NCI-H1436 treated with DMSO at 0.1 percent for 48 hours (cell line): ENCODE results near the gene TRIM2.

Experiments
- DNase-seq: peaks from one replicate; lab custom pipeline; 2025; lab: John Stamatoyannopoulos, UW

TRIM2 gene

GRCh38 chr4:153248641-153249198 is 44.5 kb downstream of the TRIM2 start:
- no peak for DNase-seq

GRCh38 chr4:153249199-153250041 is 45.2 kb downstream of the TRIM2 start:
- DNase-seq, result peak; percentile 61

- no peak for DNase-seq
Observed at GRCh38 chr4:153252122-153252521, 47.9 kb downstream of the TRIM2 start.

GRCh38 chr4:153255233-153255632 is 51.0 kb downstream of the TRIM2 start:
- DNase-seq, result no peak

- no peak for DNase-seq
Observed at GRCh38 chr4:153257151-153257620, 52.9 kb downstream of the TRIM2 start.

GRCh38 chr4:153257991-153258390 is 53.7 kb downstream of the TRIM2 start:
- DNase-seq, result no peak

GRCh38 chr4:153258750-153259149 is 54.5 kb downstream of the TRIM2 start:
- DNase-seq, result no peak

- DNase-seq, result no peak
Observed at GRCh38 chr4:153259661-153260060, 55.4 kb downstream of the TRIM2 start.

GRCh38 chr4:153260132-153260531 is 55.9 kb downstream of the TRIM2 start:
- DNase-seq, result no peak

GRCh38 chr4:153260553-153261300 is 56.5 kb downstream of the TRIM2 start:
- DNase-seq, result no peak

GRCh38 chr4:153261461-153261860 is 57.2 kb downstream of the TRIM2 start:
- DNase-seq, result no peak

- no peak for DNase-seq
Observed at GRCh38 chr4:153261914-153262313, 57.7 kb downstream of the TRIM2 start.

- DNase-seq, result no peak
Observed at GRCh38 chr4:153265306-153266047, 61.2 kb downstream of the TRIM2 start.

GRCh38 chr4:153266988-153267387 is 62.7 kb downstream of the TRIM2 start:
- DNase-seq, result no peak

- no peak for DNase-seq
Observed at GRCh38 chr4:153267890-153268289, 63.6 kb downstream of the TRIM2 start.

GRCh38 chr4:153268295-153268694 is 64.1 kb downstream of the TRIM2 start:
- no peak for DNase-seq

GRCh38 chr4:153269218-153269990 is 65.2 kb downstream of the TRIM2 start:
- no peak for DNase-seq

GRCh38 chr4:153270361-153270760 is 66.1 kb downstream of the TRIM2 start:
- no peak for DNase-seq

GRCh38 chr4:153271820-153272219 is 67.6 kb downstream of the TRIM2 start:
- DNase-seq, result no peak

GRCh38 chr4:153273751-153274150 is 69.5 kb downstream of the TRIM2 start:
- no peak for DNase-seq

GRCh38 chr4:153274967-153275366 is 70.7 kb downstream of the TRIM2 start:
- DNase-seq, result no peak
